SK-N-DZ (cell line): Measurements from ENCODE around the gene TOM1L2.

Experiments
- DNase-seq: peaks from one replicate; pipeline ENCODE4 v3.0.0-alpha.2; 2015; ENCODE audit warnings: low spot score

Gene TOM1L2

GRCh38 chr17:17836818-17837379 is 135.3 kb downstream of the TOM1L2 start, which contains the start of gene SREBF1:
TSS of gene SREBF1 (minus strand) at chr17:17836986. CDS start at chr17:17836817, 169 bp downstream.
- DNase-seq, result peak; percentile 65

GRCh38 chr17:17836250-17836817 is 135.9 kb downstream of the TOM1L2 start:
- DNase-seq, result peak; percentile 98

- no peak for DNase-seq
Observed at GRCh38 chr17:17835415-17836249, 136.6 kb downstream of the TOM1L2 start.

DNA sequence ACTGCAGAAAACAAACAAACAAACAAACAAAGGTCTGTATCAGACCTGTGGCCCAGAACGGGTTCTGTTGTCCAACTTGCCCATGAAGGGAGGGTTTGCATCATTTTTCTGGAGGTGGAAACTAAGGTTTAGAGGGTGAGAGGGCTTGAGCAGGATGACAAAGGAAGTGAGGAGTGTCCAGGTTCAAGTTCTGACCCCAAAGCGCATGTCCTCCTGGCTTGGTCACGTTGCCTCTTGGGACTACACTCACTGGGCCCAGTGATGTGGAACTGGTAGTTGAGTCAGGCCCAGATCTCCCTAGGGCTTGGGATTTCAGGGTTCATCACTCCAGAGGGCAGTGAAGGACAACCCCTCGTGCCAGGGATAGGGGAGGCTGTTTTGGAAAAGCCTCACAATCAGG is 137.2 kb downstream of the TOM1L2 start:
- DNase-seq, result no peak

- no peak for DNase-seq
Observed at GRCh38 chr17:17833658-17834357, 138.4 kb downstream of the TOM1L2 start.

DNA sequence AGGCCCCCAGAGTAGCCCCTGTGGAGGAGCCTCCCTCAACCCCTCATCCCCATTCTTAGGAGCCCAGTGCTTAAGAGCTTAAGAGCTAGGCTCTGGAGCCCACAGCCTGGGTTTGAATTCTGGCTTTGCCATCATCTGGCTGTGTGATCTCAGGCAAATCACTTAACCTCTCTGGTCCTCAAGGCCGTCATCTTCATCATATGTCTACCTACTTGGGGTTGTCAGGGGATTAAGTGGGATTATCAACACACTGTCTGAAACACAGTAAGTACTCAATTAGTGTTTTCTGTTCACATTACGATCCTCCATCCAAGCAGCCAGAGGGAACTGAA is 140.2 kb downstream of the TOM1L2 start:
- DNase-seq, result no peak

DNA sequence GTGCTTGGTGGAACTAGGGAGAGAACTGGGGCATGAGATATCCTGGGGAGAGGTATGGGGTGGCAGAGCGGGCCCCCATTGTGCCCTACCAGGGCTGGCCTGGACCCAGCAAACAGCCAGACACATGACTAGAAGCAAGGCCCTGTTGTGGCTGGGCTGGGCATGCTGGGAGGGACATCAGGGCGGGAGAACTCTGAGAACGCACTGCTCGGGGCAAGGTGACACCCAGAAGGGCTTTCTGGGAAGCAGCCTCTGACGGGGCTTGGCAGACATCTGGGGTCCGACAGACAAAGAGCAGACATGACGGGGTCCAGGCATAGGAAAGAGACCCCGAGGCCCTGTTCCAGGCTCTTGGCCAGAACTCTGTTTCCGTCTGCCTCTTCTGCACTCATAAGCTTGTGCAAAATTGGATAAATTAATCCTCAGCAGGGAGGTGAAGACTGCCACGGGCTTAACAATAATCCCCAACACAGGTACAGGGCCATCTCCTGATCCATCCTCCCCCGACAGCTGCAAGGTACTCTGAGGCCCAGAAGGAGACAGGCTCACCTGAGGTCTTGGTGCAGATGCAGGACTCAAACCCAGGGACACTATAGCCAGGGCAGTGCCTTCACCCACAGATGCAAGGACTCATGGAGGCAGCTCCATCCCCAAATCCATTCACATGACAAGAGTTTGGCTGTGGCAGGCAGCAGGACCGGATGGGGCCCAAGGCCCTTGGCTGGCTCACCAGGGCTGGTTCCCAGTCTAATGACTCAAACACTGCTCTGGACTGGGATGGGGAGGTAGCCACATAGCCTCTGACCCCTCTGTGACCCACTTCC is 140.8 kb downstream of the TOM1L2 start:
- no peak for DNase-seq

DNA sequence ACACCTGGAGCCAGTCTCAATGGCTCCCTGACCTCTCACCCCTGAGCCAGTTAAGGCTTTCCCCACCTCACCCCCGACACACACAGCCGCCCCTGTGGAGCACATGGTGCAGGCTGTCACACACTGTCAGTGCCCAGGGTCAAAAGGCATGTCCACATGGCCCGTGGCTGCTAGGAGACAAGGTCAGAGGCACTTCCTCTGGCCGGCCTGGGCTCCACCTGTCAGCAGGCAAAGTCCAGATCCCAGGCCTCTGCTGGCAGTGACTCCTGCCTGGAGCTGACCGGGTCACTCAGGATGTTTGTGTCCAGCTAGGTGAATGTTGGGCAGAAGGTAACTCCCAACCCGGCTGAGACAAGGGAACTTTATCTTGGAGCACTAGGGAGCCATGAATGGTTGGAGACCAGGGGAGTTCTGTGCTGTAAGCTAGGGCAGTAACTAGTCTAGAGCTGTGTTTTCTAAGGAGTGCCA is 141.4 kb downstream of the TOM1L2 start:
- DNase-seq, result no peak

DNA sequence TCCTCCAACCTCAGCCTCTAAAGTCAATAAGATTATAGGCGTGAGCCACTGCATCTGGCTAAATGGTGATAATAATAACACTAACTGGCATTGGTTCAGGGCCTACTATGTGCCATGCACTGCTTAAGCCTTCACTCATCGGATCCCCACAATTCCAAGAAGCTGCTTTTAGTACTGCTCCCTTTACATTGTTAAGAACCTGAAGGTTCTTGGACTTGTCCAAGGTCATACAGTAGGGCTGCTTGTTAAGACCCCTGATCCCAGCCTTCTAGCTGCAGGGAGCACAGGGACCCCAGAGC is 142.0 kb downstream of the TOM1L2 start:
- DNase-seq, result no peak

DNA sequence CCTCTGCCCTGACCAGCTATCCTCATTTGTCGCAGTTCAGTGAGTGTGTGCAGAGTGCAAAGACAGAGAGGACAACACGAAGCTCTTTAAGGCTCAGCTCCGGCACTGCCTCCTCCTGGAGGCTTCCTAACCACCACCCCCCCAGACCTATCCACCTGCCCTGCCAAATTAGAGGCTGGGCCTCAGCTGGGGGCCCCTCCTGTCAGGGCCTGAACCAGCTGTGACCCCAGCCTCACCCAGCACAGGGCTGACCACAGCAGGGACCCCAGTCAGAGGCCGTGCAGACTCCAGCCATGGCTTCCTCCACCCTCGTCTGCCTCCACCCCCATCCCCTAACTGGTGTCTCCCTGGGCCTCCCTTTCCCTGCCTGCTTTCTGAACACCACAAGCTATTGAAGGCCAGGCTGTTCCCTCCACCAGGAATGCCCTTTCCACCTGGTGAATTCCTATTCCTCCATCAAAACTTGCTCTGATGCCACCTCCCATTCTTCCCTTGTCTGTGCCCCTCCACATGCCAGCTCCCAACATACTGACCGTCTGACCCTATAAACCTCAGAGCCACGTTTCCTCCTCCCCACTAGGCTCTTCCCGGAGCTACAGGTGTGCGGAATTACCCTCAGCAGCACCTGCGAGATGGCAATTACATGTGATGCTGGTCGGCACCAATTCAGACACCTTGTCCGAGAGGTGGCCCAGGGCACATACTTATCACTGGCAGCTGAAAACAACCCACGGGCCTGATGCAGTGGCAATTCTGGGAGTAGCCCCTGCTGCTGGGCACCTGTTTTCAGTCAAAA is 144.2 kb downstream of the TOM1L2 start:
- no peak for DNase-seq

DNA sequence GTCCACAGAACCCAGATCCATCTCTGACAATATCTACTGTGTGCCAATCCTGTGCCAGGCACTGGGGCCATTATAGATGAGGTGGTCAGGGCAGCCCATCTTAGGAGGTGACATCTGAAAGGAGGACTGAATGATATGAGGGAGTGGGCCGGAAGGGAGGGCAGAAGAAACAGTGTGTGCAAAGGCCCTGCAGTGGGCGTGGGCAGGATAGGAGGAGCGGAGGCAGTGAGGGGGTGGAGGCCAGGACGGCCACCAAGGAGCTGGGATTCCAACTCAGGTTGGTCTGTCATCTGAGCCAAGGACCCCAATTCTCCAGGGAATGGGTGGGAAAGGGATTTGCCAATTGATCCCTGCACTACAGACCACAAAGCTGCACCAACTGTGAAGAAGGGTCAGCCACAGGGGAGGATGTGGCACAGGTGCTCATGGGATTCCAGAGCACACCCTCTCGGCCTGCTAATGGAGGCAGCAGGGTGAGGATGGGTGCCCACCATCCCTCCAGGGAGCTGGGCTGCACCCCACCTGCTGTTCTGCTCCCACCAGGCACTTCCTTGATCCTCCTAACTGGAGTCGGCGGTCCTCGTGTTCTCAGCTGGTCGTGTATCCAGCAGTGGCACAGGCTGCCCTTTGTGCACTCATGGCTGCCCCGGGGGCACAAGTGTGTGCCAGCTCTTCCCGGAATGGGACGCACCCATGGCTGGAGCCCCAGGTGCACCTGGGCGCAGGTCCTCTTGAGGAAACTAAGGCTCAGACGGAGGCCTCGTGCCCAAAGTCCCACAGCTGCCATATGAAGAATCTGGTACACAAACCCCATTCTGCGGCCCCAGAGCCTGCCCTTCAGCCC is 145.0 kb downstream of the TOM1L2 start:
- DNase-seq, result no peak

GRCh38 chr17:17826342-17826713 is 145.9 kb downstream of the TOM1L2 start:
- DNase-seq, result no peak

DNA sequence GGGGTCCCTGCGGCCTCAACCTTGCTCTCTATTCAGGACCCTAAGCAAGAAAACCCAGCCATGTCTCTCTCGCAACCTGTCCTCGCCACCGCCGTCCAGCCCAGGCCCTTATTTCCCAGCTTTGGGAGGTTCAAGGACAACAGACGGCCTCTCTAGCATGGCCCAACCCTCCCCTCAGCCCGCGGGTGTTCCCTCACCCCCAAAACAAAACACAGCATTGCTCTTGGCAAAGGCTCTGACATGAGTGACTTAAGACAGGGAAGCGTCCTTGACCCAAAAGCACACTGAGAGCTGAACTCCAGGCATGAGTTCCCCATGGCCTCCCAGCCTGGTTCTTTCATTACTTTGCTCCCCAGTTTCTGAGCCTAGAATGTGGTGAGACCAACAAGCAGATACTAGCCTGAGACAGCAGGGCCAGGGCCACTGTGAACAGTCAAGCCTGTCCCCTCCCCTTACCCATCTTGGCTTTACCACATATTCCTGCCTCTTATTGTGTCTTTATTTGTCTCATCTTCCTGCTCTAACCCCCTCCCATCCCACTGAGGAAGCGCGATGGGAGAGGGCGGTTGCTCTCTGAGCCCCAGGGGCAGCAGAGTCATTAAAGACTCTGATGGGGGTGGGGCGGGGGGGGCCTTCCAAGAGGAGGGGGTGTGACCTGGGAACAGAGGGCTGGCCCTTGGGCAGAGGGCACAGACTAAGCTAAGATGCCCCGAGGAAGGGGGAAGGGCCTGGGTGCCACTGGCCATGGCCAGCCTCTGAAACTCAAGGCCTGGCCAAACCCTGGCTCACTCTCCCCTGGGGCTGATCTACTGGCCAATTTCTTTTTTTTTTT is 147.2 kb downstream of the TOM1L2 start:
- DNase-seq, result no peak

DNA sequence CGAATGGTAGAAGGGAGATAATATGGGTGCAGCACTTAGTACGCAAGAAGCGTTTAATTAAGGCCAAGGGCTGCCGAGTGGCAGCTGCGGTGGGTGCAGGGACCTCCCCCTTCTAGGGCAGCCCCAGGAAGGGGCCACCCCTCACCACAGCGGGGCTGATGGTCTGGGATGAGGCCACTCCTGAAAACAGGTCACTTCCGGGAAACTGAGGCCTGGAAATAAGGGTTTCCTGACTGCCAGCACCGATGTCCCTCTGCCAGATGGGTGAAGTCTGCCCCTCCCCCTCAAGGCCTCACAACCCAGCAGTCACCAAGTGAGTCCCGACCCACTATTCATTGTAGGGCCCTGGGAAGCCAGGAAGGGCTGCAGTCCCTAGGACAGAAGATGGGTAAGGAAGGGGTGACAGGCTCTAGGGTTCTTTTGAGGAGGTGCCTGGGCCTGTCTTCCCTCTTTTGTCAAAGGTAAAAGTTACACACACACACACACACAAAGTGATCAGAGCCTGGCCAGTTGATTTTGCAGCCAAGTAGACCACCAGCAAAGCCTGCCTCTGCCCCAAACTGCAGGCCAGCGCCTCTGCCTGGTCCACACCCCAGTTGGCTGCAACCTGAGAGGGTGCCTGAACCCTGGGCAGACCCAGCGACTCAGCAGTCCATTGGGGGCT is 147.9 kb downstream of the TOM1L2 start:
- DNase-seq, result peak; percentile 88

DNA sequence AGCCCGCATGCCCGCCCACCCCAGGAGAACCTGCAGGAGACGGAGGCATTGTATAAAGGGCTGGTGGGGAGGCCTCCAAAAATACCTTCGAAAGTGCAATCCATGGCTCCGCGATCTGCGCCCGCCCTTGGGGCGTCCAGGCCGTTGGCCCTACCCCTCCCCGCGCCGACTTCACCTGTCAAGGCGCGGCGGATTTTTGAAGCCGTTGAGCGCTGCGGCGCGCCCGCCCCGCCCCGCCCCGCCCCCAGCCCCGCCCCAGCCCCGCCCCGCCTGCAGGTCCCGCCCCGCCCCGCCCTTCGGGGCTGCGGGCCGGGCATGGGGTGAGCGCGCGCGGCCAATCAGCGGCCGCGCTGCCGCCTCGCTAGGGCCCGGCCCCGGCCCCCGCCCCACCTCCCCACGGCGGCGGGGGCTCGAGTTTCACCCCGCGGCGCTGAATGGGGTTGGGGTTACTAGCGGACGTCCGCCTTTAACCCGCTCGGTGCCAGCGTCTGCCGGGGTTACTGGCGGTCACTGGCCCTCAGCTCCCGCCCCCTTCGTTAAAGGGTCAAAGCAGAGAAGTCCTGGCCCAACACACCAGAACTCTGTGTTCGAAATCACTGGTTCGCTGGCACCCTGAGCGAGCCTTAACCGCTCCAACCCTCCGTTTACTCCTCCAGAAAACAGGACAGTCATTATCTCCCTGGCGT is 148.6 kb downstream of the TOM1L2 start:
- peak; percentile 90 for DNase-seq

GRCh38 chr17:17822616-17823015 is 149.6 kb downstream of the TOM1L2 start:
- no peak for DNase-seq

DNA sequence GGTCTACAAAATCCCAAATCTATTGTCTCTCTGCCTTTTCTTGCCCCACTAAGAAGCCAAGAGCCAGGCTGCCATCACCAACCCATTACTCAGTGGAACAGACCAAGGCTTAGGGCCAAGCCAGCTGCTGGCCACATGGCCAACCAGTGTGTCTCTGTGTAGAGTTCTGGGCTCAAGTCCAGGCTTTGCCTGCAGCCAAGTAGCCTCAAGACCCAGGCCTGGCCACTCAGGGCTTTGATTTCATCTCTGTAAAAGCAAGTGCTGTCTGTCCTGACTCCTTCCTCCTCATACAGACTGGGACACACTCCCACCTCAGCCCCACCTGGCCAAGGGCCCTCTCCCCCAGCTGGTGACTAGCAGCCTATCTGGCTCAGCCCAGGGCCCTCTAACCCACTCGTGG is 150.0 kb downstream of the TOM1L2 start:
- no peak for DNase-seq
